HEK293T (cell line): ENCODE data around the gene CPVL.

Experiments
- CTCF ChIA-PET: fragments of 350-600 bp; formaldehyde crosslinking; extraction: SDS; loops from one replicate; lab custom pipeline; 2021; ENCODE audit warnings: antibody characterized with exemption, inconsistent platforms; lab: Yijun Ruan, JAX
- POLR2A ChIA-PET: fragments of 350-600 bp; formaldehyde crosslinking; extraction: SDS; loops from one replicate; lab custom pipeline; 2020; ENCODE audit warnings: antibody characterized with exemption, inconsistent platforms; lab: Yijun Ruan, JAX
- DNase-seq: peaks from one replicate; pipeline ENCODE4 v3.0.0; 2012; ENCODE audit warnings: mixed read lengths; ENCODE audit errors: extremely low spot score
- ARNT ChIP-seq: fragments of 450-650 bp; IDR thresholded peaks from 2 replicates; pipeline ENCODE4 v1.6.1; 2017; ENCODE audit warnings: mild to moderate bottlenecking
- BHLHE40 ChIP-seq: fragments of 450-650 bp; IDR thresholded peaks from 2 replicates; pipeline ENCODE4 v1.6.1; 2016; ENCODE audit warnings: mild to moderate bottlenecking, moderate library complexity, borderline replicate concordance
- CTBP1 ChIP-seq: fragments of 450-650 bp; IDR thresholded peaks from 2 replicates; pipeline ENCODE4 v1.6.1; 2016; ENCODE audit warnings: borderline replicate concordance
- ELF4 ChIP-seq: fragments of 450-650 bp; IDR thresholded peaks from 2 replicates; pipeline ENCODE4 v1.6.1; 2017; ENCODE audit warnings: antibody characterized with exemption
- FOXA1 ChIP-seq: fragments of 450-650 bp; IDR thresholded peaks from 2 replicates; pipeline ENCODE4 v1.6.1; 2016; ENCODE audit warnings: mild to moderate bottlenecking
- FOXK2 ChIP-seq: fragments of 450-650 bp; IDR thresholded peaks from 2 replicates; pipeline ENCODE4 v1.6.1; 2016; ENCODE audit warnings: mild to moderate bottlenecking
- FOXM1 ChIP-seq: fragments of 450-650 bp; IDR thresholded peaks from 2 replicates; pipeline ENCODE4 v1.6.1; 2017; ENCODE audit warnings: mild to moderate bottlenecking, borderline replicate concordance
- HDGF ChIP-seq: fragments of 450-650 bp; IDR thresholded peaks from 2 replicates; pipeline ENCODE4 v1.6.1; 2017; ENCODE audit warnings: antibody characterized with exemption, borderline replicate concordance
- L3MBTL2 ChIP-seq: fragments of 450-650 bp; conservative IDR thresholded peaks from 2 replicates; pipeline ENCODE4 v1.6.1; 2016; ENCODE audit warnings: mild to moderate bottlenecking
- LEF1 ChIP-seq: fragments of 450-650 bp; IDR thresholded peaks from 2 replicates; pipeline ENCODE4 v1.6.1; 2017; ENCODE audit warnings: mild to moderate bottlenecking, borderline replicate concordance
- NFRKB ChIP-seq: fragments of 450-650 bp; IDR thresholded peaks from 2 replicates; pipeline ENCODE4 v1.6.1; 2016; ENCODE audit warnings: mild to moderate bottlenecking, moderate library complexity
- PKNOX1 ChIP-seq: fragments of 450-650 bp; IDR thresholded peaks from 2 replicates; pipeline ENCODE4 v1.6.1; 2016
- SP1 ChIP-seq: fragments of 450-650 bp; IDR thresholded peaks from 2 replicates; pipeline ENCODE4 v1.6.1; 2017
- SUZ12 ChIP-seq: fragments of 450-650 bp; IDR thresholded peaks from 2 replicates; pipeline ENCODE4 v1.6.1; 2016; ENCODE audit warnings: mild to moderate bottlenecking
- TARDBP ChIP-seq: fragments of 450-650 bp; IDR thresholded peaks from 2 replicates; pipeline ENCODE4 v1.6.1; 2016
- ZNF384 ChIP-seq: fragments of 450-650 bp; IDR thresholded peaks from 2 replicates; pipeline ENCODE4 v1.6.1; 2016

The CPVL gene

GRCh38 chr7:28958980-28959347, 187.4 kb downstream of the CPVL start:
- TF ChIP-seq FOXK2 (no peak), LEF1 (no peak), CTBP1 (no peak), L3MBTL2 (no peak), ZNF384 (no peak), ARNT (no peak), HDGF (no peak), BHLHE40 (no peak), TARDBP (no peak), ELF4 (no peak), NFRKB (no peak), SP1 (no peak), PKNOX1 (no peak), SUZ12 (no peak), FOXM1 (no peak), FOXA1 (no peak)
- DNase-seq = no peak
- ChIA-PET POLR2A (no interaction called here), CTCF (interaction anchor here (1.3 kb wide), 1 partner anchor 148 kb away, joined by 3 read pairs; no protein-coding TSS in a partner anchor)

GRCh38 chr7:28958235-28958979, 187.9 kb downstream of the CPVL start, which contains the start of gene TRIL:
TSS of gene TRIL (minus strand) at chr7:28958330. CDS start at chr7:28958046, 284 bp downstream.
- DNase-seq = no peak
- POLR2A ChIA-PET = no interaction called here
- CTCF ChIA-PET = interaction anchor here (1.3 kb wide), 1 partner anchor 148 kb away, joined by 3 read pairs; no protein-coding TSS in a partner anchor
- no peak for TF ChIP-seq LEF1
- TF ChIP-seq CTBP1 = no peak
- TF ChIP-seq FOXM1 = no peak

- DNase-seq = no peak
- CTCF ChIA-PET = interaction anchor here (0.6 to 2.5 kb wide), 5 partner anchors 20 to 456 kb away, joined by 3 to 40 read pairs (median 4); no protein-coding TSS in a partner anchor
Measured at GRCh38 chr7:28957751-28958234, 188.5 kb downstream of the CPVL start.

GRCh38 chr7:28957064-28957750, 189.1 kb downstream of the CPVL start:
- POLR2A ChIA-PET = no interaction called here
- CTCF ChIA-PET = interaction anchor here (0.6 to 2.5 kb wide), 20 partner anchors 13 to 458 kb away, joined by 3 to 40 read pairs (median 4); no protein-coding TSS in a partner anchor
- TF ChIP-seq ARNT (no peak), FOXK2 (no peak), FOXM1 (no peak), SUZ12 (no peak), ZNF384 (no peak), TARDBP (no peak), SP1 (no peak)
- no peak for DNase-seq

More at GRCh38 chr7:28957751-28958234, 188.5 kb downstream of the CPVL start:
- POLR2A ChIA-PET = no interaction called here
- TF ChIP-seq ZNF384 (no peak), ARNT (no peak), L3MBTL2 (no peak), TARDBP (no peak), CTBP1 (no peak), BHLHE40 (no peak), PKNOX1 (no peak), FOXA1 (no peak), SUZ12 (no peak), NFRKB (no peak), FOXM1 (no peak), LEF1 (no peak), SP1 (no peak), HDGF (no peak), FOXK2 (no peak), ELF4 (no peak)

- peak; percentile 83 for DNase-seq
- POLR2A ChIA-PET = no interaction called here
- TF ChIP-seq PKNOX1 (no peak), LEF1 (no peak), FOXK2 (no peak), NFRKB (no peak), CTBP1 (no peak), BHLHE40 (no peak), ELF4 (no peak), SUZ12 (no peak), FOXA1 (no peak), FOXM1 (no peak), TARDBP (no peak), L3MBTL2 (no peak), HDGF (no peak), ARNT (no peak), SP1 (no peak), ZNF384 (no peak)
- CTCF ChIA-PET = interaction anchor here (0.5 to 2.5 kb wide), 26 partner anchors 10 to 705 kb away, joined by 3 to 40 read pairs (median 4); no protein-coding TSS in a partner anchor
Measured at GRCh38 chr7:28956608-28957063, 189.7 kb downstream of the CPVL start.
